GF-D8 (cell line): ENCODE data around the gene MT1X.
A peak's percentile ranks its signal among the peaks of the same experiment; 100 is the strongest.

Source experiments
- DNase-seq: peaks from one replicate; lab custom pipeline; 2025; lab: John Stamatoyannopoulos, UW

MT1X gene

DNA sequence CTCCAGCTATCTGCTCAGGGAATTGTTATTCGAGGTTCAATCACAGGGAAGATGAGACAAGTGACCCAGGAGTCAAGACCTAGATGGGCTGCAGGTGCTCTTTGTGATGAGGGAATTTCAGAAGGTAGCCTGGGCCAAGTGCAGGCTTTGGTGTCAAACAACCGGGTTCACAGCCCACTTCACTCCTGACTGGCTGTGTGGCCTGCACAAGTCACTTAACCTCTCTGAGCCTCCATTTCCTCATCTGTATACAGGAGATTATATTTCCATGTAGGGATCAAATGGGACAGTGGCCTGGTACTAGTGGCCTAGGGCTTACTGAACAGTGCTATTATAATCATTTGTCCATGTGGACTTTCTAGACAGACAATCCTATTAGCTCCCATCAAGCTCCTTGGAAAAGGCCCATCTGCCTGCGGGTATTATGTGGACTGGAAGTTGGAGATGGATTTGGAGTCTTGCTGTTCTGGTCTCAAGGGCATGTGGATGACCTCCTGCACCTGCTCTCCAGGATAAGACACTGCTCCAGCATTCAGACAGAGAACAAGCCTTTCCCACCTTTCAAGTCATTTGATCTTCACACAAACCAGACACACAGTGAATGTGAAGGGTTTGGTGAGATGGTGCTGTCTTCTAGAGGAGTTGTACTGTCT, 3.1 kb upstream of the MT1X start:
- DNase-seq, result no peak

DNA sequence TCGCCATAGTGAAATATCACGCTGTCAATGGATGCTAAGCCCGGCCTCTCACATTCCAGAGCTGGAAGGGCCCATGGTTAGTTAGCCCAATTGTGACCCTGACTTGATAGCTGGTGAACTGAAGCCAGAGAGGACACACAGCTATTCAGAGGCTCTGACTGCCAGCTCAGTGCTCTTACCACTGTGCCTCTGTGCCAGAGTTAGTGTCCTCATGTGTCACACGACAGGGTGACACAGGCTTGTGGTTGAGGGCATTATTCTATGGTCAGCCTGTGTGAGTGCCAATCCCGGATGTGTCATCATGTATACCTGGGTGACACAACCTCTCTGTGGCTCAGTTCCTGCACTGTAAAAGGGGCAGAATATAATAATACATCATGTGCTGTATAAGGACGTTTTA, 2.5 kb upstream of the MT1X start:
- DNase-seq, result peak; percentile 1

DNA sequence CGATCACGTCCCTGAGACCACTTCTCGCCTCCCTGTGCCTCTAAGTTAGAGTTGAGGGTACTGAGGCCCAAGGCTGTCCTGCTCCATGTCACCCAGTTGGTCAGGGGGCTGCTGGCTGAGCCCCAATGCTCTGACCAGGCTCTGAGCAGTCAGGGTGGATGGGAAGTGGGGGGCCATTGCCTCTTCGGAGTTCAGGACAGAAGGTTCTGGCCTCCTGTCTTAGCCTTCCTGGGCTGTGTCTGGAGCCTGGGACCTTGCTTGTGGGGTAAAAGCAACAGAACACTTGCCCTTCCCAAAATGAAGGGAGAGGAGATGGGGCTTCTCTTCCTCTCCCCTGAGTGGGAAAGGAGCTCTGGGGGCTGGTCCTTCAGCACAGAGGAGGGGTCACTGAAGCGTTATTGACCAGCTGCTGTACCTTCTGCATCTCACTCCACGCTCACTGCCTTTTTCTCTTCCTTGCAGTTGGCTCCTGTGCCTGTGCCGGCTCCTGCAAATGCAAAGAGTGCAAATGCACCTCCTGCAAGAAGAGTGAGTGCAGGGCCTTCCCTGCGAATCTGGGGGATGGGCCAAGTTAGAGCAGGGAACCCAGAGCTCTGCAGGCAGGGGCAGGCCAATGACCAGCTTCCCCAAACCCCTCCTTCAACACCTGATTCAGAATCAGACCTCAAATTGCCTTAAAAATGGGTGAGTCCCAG, 580 bp downstream of the MT1X start:
- DNase-seq, result no peak

DNA sequence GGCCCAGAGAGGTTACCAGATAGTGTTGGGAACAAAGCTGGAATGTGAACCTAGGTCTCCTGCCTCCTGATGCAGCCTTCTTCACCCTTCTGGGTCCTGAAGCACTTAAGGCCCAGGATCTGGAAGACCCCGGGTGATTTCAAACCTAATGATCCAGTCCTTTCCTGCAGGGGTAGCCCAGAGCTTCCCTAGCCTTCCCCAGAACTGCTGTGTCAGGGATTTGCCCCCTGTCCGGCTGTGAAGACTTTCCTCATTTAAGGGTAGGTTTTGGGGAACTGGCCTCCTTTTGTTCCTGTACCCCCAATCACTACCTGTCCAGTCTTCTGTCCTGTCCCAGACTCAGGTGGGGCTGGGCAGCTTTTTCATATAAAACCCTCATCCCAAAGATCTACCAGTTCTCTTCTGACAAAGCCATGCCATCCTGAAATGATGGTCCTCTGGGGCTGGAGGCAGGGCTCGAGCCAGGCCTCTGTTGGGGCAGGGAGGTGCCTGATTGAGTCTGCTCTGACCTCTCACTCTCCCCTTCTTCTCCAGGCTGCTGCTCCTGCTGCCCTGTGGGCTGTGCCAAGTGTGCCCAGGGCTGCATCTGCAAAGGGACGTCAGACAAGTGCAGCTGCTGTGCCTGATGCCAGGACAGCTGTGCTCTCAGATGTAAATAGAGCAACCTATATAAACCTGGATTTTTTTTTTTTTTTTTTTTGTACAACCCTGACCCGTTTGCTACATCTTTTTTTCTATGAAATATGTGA, 1.3 kb downstream of the MT1X start:
- DNase-seq, result no peak

DNA sequence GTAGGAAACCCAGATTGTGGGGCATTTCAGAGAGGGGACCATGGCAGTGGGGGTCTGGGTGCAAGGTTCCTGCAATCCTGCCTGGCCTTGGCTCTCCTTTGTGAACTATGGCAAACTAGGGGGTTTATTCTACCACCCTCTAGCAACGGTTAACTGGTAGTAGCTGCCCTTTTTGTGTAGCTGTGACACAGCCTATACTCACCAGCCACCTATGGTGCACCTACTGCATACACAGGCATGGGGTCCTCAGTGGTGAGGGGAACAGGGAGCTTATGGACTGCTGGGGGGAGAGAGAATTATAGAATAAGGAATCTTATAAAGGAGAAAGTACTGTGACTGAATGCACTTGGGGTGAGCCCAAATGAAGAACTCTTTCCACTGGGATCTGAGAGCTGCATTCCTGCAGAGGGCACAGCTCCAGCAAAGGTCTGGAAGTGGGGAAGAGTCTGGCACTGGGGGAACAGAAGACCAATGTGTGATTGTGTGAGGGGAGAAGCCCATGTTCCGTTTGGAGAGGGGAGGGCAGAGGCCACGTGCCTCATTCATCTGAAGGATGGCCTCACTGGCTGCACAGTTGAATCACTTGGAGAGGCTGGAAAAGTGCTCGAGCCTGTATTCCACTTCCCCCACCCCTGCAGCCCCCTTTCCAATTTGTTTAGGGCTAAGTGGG, 2.1 kb downstream of the MT1X start:
- no peak for DNase-seq

DNA sequence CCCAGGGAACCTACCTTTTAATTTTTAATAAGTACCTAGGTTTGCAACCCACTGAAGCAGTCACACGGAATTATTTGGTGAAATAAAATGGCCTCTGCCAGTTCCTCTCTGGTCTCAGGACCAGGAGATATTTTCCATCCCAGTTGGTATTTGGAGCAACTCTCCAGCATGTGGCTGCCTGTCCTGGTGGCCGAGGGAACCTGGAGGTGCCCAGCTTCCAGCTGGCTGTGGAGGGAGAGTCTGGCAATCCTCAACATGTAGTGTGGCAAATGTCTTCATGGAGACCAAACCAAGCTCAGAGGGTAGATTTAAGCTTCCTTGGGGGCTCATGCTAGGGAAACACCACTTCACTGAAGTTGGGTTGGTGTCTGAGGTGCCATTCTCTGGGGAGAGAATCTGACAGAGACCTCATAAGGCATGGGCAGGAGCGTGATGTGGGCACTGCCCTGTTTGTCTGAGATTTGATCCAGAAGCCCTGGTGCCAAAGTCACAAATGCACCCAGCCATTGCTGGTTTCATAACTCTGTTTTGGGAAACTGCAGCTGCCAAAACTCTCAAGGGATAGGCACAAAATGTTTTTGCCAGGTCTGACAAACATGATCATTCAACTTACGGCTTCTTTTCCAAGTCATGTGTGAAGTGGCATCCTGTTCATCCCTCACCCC, 2.8 kb downstream of the MT1X start:
- DNase-seq, result no peak

DNA sequence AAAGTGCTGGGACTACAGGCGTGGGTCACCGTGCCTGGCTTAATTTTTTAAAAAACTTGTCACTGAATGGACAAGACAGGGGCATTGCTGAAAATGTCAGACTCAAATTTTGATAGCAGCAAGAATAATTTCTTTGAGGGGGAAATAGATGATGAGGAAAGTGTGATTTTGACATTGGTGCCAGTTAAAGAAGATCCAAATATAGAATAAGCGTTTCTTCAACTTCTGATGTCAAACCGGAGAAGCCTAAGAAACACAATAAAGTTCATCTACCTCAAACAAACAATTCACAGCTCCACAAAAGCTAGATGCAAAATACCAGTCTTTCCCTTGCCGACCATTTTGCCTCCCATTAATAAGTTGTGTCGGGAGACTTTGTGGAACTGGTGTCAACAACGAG, 4.5 kb downstream of the MT1X start:
- no peak for DNase-seq

DNA sequence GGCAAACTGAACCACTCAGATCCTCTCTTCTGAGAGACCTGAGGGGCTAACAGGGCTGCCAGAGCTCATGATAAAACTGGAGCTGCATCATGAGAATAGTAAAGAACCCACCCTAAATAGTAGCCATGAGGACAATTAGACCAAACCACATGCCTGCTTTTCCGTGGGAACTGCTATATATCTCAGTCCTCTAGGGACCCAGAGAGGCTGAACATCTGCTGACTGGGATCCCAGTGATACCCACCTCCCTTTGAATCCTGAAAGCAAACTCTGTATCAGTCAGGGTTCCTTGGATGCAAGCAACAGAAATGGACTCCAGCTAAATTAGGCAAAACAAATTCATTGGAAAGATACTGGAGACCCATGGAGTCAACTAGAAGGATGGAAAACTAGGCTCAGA, 6.5 kb downstream of the MT1X start:
- DNase-seq, result no peak

DNA sequence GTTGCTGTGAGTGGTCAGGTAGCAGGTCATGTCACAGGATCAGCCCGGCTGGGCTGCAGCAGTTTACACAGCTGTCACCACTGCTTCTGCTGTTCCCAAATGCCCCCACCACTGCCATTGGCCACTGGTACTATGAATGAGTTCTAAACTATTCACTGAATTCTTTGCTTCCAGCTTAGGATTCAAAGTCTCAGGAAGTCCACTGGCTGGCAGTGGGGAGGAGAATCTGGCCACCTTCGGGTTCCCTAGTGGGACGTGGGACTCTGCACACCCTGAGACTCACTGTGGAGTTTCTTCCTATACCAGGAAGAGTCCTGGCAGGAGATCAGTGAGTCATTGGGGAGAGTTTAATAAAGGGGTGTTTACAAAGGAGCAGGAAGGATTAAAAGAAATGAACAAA, 6.9 kb downstream of the MT1X start:
- no peak for DNase-seq

DNA sequence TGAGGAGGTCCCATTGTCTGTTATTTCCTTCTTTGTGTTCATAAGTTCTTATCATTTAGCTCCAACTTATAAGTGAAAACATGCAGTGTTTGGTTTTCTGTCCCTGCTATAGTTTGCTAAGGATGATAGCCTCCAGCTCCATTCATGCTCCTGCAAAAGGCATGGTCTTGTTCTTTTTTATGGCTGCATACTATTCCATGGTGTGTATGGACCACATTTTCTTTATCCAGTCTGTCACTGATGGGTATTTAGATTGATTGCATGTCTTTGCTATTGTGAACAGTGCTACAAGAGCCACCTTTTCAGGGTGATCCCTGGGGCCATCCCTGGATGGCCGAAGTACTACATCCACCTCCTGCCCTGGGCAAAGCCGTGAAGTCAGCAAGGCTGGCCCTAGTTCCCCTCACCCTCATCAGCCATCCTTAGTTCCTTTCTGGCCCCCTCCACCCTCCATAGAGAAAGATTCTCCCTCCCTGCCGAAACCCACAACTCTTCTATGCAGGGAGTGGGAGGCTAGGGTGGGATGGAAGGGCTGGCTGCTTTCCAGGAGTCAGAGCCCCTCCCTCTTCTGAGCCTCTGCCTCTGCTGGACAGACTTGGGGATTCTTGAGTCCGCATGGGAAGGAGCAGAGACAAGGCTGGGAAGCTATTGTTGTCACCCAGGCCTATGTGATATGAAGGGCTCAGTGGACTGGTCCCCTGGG, 8.3 kb downstream of the MT1X start:
- no peak for DNase-seq

DNA sequence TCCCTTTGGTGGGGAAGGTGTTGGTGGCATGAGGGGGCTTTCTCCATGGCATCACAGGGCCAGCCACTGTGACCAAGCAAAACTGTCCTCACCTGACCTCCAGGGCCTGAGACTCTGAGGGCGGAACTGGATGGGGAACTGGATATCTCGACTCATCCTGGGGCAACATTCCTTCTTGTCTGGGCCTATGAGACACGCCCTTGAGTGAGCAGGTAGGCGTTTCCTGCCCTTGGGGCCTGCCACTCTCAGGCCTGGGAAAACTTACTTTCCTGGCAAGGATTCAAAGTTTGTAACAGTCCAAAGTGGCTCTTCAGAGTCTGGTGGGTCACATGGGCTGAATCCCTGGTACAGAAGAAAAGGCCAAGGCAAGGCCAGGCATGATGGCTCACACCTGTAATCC, 9.6 kb downstream of the MT1X start:
- no peak for DNase-seq

DNA sequence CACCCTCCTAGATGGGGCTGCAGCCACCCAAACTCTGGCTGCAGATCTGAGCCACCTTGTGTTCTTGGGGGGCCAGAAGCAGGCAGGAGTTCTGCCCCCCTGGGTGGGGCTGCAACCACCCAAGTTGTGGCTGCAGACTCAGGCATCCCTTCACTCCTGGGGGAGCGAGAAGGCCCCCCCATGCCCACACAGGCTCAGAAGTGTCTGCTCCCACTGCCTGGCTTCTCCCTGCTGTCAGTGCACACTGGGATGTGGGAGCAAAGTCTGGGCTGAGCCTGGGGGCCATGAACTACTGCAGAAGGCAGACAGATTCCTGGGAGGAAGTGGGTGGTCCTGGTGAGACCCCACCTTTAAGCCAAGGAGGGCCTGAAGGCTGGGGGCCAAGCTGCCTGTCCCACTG, 13.0 kb downstream of the MT1X start:
- no peak for DNase-seq

DNA sequence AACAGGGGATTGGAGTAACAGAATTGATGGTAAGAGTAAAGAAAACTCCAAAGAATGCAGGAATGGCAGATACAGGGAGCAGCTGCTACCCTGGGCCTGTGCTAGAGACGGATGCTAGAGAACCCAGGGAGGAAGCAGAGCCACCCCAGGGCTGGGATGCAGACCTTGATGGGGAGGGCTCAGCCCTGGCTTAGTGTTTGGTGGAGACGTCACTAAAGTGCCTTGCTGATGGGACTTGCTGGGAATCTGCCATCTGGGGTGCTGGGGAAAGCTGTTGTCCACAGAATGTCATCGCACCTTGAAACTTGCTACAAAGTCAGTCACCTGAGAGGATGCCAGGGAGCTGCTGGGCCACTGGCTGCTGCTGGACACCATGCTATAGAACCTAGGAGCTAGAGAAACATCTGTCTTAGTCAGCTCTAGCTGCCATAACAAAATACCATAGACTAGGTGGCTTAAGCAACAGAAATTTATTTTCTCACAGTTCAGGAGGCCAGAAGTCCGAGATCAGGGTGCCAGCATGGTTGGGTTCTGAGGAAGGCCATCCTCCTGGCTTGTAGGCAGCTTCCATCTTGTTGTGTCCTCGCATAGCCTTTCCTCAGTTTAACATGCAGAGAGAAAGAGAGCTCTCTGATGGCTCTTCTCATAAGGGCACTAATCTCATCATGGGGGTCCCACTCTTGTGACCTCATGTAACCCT, 15.3 kb downstream of the MT1X start:
- DNase-seq, result no peak

DNA sequence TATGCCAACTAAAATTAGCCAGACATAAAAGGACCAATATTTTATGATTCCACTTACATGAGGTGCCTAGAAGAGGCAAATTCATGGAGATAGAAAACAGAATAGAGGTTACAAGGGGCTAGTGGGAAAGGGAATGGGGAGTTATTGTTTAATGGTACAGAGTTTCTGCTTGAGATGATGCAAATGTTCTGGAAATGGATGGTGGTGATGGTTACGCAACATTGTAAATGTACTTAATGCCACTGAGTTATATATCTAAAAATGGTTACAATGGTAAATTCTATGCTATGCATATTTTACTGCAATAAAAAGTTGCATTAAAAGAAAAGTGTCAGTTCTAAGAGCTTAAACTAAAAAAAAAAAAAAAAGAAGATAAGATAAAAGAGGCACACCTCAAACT, 17.9 kb downstream of the MT1X start:
- no peak for DNase-seq

DNA sequence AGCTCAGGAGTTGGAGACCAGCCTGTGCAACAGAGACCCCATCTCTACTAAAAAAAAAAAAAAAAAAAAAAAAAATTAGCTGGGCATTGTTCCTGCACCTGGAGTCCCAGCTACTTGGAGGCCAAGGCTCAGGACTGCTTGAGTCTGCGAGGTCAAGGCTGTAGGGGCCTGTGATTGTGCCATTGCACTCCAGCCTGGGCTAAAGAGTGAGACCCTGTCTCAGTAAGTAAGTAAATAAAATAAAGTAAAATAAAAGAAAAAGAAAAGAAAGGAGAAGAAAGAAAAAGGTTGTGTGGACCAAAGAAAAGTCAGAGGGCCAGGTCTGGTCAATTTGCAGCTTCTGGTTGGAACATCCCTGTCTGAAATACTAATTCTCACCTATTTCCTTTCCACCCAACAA, 18.4 kb downstream of the MT1X start:
- DNase-seq, result no peak

DNA sequence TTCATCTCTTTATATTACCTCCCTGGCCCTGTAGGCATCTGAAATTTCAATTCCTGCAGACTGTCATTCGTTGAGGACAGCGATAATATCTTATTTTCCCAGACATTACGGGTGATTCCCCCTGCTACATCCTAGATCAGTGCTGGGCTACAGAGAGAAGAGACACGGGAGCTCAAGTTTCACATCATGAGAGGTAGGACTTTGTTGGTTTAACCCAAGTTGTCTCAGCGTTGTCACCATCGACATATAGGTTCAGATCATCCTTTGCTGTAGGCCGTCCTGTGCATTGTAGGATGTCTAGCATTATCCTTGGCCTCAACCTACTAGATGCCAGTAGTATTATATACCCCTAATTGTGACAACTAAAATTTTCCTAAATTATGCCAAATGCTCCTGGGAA, 19.3 kb downstream of the MT1X start:
- DNase-seq, result no peak

DNA sequence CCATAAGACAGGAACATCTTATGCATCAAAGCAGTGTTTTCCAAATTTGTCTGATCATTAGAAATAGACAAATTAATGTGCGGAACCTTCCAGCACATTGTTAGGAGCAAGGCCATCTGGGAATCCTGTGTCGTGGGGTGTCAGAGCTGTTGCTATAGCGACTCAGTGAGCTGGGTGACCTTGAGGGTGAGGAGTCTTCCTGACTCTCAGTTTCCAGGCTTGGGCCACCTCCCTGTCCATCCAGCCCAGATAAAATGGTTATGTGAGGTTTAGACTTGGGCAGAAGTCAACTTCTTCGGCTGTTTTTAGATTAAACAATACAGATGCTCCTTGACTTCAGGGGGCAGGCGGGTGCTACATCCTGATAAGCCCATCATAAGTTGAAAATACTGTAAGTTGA, 20.6 kb downstream of the MT1X start:
- DNase-seq, result no peak

DNA sequence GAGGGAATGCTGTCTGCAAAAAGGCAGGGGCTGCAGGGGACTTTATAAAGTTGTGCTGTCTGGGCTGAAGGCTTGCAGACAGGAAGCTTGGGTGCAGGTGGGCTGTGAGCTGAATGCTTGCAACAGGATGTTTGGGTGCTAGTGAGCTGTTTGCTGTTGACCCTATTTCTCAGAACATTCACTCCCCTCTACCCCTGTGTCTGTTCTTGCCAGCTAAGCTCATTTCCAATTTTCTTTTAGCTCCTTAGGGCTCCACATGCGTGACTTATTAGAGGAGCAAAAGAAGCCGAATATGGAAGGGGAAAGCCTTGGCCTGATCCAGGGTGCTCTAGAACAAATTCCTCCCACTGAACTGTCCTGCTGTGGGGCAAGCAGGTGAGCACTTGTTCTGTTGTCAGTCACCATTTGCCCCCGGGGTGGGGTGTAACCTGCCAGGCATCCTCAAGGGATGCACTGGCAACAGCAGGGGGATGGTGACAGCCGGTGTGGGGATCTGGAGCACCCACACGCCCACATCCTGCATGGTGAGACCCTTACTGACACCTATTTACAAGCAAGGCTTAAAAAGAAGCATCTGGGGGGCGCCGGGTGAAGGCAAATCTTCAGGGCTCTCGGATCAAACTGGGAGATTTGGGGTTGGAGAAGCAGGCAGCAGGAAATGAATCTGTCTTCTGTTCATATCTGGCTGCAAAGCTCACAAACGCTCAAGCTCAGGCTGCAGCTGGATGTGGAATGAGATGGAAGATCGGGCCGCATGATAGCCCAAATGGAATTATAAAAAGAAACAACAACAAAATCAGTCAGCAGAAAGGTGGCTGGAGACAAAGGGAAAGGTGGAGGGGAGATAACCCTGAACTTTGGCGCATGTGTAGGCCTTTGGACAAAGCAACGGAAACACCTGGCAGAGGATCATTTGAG, 26.5 kb downstream of the MT1X start:
- DNase-seq, result no peak

DNA sequence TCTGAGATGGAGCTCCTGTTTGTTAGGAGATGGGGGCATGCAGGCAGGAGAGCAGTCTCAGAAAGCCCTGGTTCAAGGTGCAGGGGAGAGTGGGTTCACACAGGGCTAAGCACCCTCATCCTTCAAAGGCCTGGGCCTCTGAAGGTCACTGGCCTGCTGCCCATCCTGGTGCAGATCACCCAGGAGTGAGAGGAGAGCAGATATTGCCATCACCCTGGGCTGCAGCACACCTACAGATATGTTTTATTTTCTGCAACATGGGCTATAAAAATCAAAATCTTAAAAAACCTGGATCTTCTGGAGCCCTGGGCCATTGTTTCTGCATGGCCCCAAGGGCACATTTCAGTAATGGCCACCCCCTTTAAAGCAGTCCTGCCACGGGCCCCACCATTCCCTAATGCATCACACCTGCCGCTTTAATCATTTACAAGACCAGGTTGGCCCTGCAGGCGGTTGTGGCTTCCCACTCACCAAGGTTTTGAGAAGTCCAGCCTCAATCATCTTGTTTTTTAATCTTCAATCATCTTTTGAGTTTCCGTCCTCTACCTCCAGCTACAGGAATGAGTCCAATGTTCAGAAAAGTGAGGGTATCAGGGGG, 27.3 kb downstream of the MT1X start:
- no peak for DNase-seq
